ENCODE results near the gene ZNF334. TPM values are rescaled to one million over a fixed set of nuclear protein-coding genes. Genes with fewer than 3 reads are reported as not detected.

Gene ZNF334
- total RNA-seq, 1 experiment from 2014 or later = not detected

GRCh38 chr20:46485431-46485830 lies 27.9 kb downstream of the ZNF334 start:
- CTCF ChIA-PET = interaction anchor here (0.6 to 2.0 kb wide), 11 partner anchors 8 to 1557 kb away, joined by 3 to 6 read pairs (median 3); no protein-coding TSS in a partner anchor
- H3K27ac Mint-ChIP-seq (ENCODE audit: low read depth, unreplicated experiment) = no peak overlapping the region
- POLR2A ChIA-PET = interaction anchor here (0.9 kb wide), 1 partner anchor 164 kb away, joined by 3 read pairs; no protein-coding TSS in a partner anchor
- no peaks in the 10 kb centered on the region for H3K9me3 Mint-ChIP-seq (ENCODE audit: unreplicated experiment)
- H3K4me3 Mint-ChIP-seq (ENCODE audit: unreplicated experiment) = no peak overlapping the region
- H3K27me3 Mint-ChIP-seq (ENCODE audit: insufficient read depth, unreplicated experiment) = peaks cover 79% of the 10 kb centered on the region
- no peaks in the 10 kb centered on the region for H3K36me3 Mint-ChIP-seq (ENCODE audit: insufficient read depth, unreplicated experiment)
- intact Hi-C loops (cut with micrococcal nuclease) = no loop called here
- TF ChIP-seq CTCF (IDR thresholded peaks at IDR 0.05; ENCODE audit: unreplicated experiment) = no peak
- no peak for DNase-seq (ENCODE audit: unreplicated experiment)
- BruUV-seq (replicated peaks) = no TSS peak
- H3K4me1 Mint-ChIP-seq (ENCODE audit: insufficient read depth, unreplicated experiment) = no peaks in the 10 kb centered on the region

- ChIA-PET CTCF (interaction anchor here (0.6 to 2.0 kb wide), 10 partner anchors 9 to 471 kb away, joined by 3 to 6 read pairs (median 3); no protein-coding TSS in a partner anchor), POLR2A (interaction anchor here (0.9 kb wide), 1 partner anchor 165 kb away, joined by 3 read pairs; no protein-coding TSS in a partner anchor)
- Mint-ChIP-seq H3K4me1 (ENCODE audit: insufficient read depth, unreplicated experiment) (no peaks in the 10 kb centered on the region), H3K27ac (ENCODE audit: low read depth, unreplicated experiment) (no peak overlapping the region), H3K4me3 (ENCODE audit: unreplicated experiment) (no peak overlapping the region), H3K27me3 (ENCODE audit: insufficient read depth, unreplicated experiment) (peaks cover 79% of the 10 kb centered on the region), H3K36me3 (ENCODE audit: insufficient read depth, unreplicated experiment) (no peaks in the 10 kb centered on the region), H3K9me3 (ENCODE audit: unreplicated experiment) (no peaks in the 10 kb centered on the region)
- no peak for TF ChIP-seq CTCF (IDR thresholded peaks at IDR 0.05; ENCODE audit: unreplicated experiment)
- intact Hi-C loops (cut with micrococcal nuclease) = no loop called here
- no peak for DNase-seq (ENCODE audit: unreplicated experiment)
- BruUV-seq (replicated peaks) = no TSS peak
These were observed 28.4 kb downstream of the ZNF334 start for GRCh38 chr20:46484954-46485353.

GRCh38 chr20:46483879-46484278 lies 29.5 kb downstream of the ZNF334 start:
- no peaks in the 10 kb centered on the region for H3K4me1 Mint-ChIP-seq (ENCODE audit: insufficient read depth, unreplicated experiment)
- H3K36me3 Mint-ChIP-seq (ENCODE audit: insufficient read depth, unreplicated experiment) = no peaks in the 10 kb centered on the region
- no peak overlapping the region for H3K27ac Mint-ChIP-seq (ENCODE audit: low read depth, unreplicated experiment)
- BruUV-seq (replicated peaks) = no TSS peak
- ChIA-PET CTCF (interaction anchor here (0.6 to 2.0 kb wide), 4 partner anchors 10 to 1378 kb away, joined by 3 to 6 read pairs (median 4); no protein-coding TSS in a partner anchor), POLR2A (no interaction called here)
- no peaks in the 10 kb centered on the region for H3K9me3 Mint-ChIP-seq (ENCODE audit: unreplicated experiment)
- peaks cover 82% of the 10 kb centered on the region for H3K27me3 Mint-ChIP-seq (ENCODE audit: insufficient read depth, unreplicated experiment)
- intact Hi-C loops (cut with micrococcal nuclease) = no loop called here
- DNase-seq (ENCODE audit: unreplicated experiment) = no peak
- H3K4me3 Mint-ChIP-seq (ENCODE audit: unreplicated experiment) = no peak overlapping the region
- no peak for TF ChIP-seq CTCF (IDR thresholded peaks at IDR 0.05; ENCODE audit: unreplicated experiment)

- Mint-ChIP-seq H3K4me3 (ENCODE audit: unreplicated experiment) (no peak overlapping the region), H3K27ac (ENCODE audit: low read depth, unreplicated experiment) (no peak overlapping the region), H3K4me1 (ENCODE audit: insufficient read depth, unreplicated experiment) (no peaks in the 10 kb centered on the region), H3K9me3 (ENCODE audit: unreplicated experiment) (no peaks in the 10 kb centered on the region), H3K27me3 (ENCODE audit: insufficient read depth, unreplicated experiment) (peaks cover 82% of the 10 kb centered on the region), H3K36me3 (ENCODE audit: insufficient read depth, unreplicated experiment) (no peaks in the 10 kb centered on the region)
- intact Hi-C loops (cut with micrococcal nuclease) = no loop called here
- no peak for DNase-seq (ENCODE audit: unreplicated experiment)
- ChIA-PET CTCF (no interaction called here), POLR2A (no interaction called here)
- no TSS peak for BruUV-seq (replicated peaks)
- TF ChIP-seq CTCF (IDR thresholded peaks at IDR 0.05; ENCODE audit: unreplicated experiment) = no peak
These were observed 30.5 kb downstream of the ZNF334 start for GRCh38 chr20:46482864-46483263.
